ENCODE results near the gene LANCL3.
"Not testable (repeated sequence)": the region's sequence is repeated elsewhere in the genome, so short reads cannot be mapped to it uniquely, and the experiment has no call there.

DNA sequence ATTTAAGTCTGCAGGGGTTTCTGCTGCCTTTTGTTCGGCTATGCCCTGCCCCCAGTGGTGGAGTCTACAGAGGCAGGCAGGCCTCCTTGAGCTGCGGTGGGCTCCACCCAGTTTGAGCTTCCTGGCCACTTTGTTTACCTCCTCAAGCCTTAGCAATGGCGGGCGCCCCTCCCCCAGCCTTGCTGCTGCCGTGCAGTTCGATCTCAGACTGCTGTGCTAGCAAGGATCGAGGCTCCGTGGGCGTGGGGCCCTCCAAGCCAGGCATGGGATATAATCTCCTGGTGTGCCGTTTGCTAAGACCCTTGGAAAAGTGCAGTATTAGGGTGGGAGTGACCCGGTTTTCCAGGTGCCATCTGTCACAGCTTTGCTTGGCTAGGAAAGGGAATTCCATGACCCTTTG lies 15.9 kb downstream of the LANCL3 start:
- TF ChIP-seq, protein P1, sequence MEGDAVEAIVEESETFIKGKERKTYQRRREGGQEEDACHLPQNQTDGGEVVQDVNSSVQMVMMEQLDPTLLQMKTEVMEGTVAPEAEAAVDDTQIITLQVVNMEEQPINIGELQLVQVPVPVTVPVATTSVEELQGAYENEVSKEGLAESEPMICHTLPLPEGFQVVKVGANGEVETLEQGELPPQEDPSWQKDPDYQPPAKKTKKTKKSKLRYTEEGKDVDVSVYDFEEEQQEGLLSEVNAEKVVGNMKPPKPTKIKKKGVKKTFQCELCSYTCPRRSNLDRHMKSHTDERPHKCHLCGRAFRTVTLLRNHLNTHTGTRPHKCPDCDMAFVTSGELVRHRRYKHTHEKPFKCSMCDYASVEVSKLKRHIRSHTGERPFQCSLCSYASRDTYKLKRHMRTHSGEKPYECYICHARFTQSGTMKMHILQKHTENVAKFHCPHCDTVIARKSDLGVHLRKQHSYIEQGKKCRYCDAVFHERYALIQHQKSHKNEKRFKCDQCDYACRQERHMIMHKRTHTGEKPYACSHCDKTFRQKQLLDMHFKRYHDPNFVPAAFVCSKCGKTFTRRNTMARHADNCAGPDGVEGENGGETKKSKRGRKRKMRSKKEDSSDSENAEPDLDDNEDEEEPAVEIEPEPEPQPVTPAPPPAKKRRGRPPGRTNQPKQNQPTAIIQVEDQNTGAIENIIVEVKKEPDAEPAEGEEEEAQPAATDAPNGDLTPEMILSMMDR (conservative IDR thresholded peaks at IDR 0.05): not testable (repeated sequence)
- not testable (repeated sequence) for TF ChIP-seq EZH2 (IDR thresholded peaks at IDR 0.05; ENCODE audit: low read depth)
